Fibroblast of skin of scalp (primary cell): ENCODE data around the gene RABGGTA.

Source experiments
- DNase-seq: peaks from one replicate; pipeline ENCODE4 v3.0.0-alpha.2; 2013

RABGGTA gene

GRCh38 chr14:24278424-24278823 is 7.0 kb upstream of the RABGGTA start:
- no peak for DNase-seq

GRCh38 chr14:24277606-24278321 is 6.4 kb upstream of the RABGGTA start:
- no peak for DNase-seq

DNA sequence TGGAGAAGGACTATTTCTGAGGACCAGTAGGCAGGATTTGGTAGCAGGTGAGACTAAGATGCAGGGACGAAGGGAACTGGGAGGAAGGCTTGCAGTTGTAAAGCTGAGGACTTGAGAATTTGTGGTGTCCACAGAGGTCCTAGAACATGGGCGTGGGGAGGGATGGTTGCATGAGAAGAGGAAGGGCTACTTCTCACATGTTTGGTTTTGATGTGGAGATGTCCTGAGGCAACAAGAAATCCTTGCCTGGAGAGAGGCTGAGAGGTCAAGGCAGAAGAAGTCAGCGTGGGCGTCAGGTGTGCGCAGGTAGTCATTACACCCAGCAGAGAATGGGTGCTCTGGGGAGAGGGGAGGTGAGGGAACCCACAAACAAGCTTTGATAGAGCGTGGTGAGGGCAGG is 5.7 kb upstream of the RABGGTA start:
- no peak for DNase-seq

DNA sequence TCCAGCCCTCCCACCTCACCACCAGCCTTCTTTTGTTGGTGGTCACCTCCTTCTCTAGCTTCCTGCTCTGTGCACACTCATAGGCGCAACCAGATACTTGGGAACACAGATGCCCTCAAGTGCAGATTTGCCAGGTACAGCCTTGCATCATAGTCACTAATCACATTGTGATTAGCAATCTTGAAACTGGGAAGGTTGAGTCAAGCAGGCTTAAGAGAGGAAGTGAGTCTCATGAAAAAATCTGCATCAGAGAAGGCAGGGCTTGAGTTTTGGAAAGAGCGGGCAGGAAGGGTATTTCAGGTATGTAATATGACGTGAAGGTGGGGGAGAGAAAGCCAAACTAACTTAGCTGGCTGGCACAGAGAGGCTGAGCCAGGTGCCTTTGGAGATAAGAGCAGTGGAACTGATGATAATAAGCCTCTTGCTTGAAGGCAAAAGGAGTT is 2.7 kb upstream of the RABGGTA start:
- DNase-seq, result no peak

- no peak for DNase-seq
Observed at GRCh38 chr14:24273422-24273998, 2.1 kb upstream of the RABGGTA start.

- DNase-seq, result no peak
Observed at GRCh38 chr14:24272467-24272866, 1.1 kb upstream of the RABGGTA start.

DNA sequence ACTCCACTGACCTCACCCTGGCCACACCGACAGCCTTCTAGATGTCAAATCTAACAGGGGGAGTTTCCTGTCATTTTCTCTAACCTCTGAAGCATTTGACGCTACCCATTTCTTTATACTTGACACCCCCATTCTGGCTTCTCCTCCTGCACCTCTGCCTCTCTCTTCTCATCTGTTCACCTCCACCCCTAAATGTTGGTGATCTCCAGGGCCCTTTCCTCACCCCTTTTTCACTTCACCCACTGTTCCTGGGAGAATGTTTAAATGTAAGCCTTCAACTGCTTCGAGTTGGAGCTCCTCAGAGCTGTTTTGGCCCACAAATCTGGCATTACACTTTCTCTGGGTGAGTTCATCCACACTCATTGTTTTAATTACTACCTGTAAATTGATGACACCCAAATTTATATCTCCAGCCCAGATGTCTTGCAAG is 452 bp upstream of the RABGGTA start:
- DNase-seq, result no peak

DNA sequence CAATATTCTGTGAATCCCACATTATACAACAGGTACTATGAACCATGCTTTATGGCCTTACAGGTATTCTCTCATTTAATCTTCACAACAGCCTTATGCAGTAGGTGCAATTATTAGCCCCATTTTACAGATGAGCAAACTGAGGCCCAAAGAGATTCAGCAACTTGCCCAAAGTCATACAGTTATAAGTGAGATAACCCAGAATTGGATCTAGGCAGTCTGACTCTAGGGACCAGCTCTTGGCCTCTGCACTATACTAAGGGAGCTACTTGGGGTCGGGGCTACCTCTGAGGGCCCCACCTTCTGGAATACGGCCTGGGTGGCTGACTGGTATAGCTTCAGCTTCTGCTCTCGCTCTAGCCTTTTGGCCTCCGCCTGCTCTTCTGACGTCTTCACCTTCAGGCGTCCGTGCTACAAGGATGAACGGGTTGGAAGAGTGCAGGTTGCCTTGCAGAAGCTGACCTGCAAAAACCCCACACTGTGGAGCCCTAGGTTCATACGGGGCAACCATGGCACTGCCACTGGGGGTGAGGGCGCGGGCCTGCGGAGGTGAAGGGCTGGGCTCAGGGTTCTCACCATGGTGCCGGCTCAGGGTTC is 762 bp downstream of the RABGGTA start:
- no peak for DNase-seq

- DNase-seq, result no peak
Observed at GRCh38 chr14:24269910-24270536, 1.4 kb downstream of the RABGGTA start.

DNA sequence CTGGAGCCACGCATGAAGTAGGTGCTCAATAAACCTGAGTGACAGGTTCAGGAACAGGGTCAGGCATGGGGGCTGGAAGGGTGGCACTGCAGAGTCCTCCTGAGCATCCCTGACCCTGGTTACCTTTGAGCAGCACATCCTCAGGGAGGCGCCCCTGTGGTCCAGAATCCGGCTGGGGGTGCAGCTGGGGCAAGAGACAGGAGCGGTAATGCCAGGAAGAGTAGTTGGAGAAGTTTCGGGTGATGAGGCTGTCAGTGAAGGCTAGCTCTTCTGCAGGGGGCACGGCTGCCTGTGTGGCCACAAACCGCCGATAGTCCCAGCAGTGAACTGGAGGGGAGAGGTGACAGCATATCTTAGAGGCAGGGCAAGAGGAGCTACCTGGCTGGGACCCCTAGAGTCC is 2.0 kb downstream of the RABGGTA start:
- DNase-seq, result no peak

DNA sequence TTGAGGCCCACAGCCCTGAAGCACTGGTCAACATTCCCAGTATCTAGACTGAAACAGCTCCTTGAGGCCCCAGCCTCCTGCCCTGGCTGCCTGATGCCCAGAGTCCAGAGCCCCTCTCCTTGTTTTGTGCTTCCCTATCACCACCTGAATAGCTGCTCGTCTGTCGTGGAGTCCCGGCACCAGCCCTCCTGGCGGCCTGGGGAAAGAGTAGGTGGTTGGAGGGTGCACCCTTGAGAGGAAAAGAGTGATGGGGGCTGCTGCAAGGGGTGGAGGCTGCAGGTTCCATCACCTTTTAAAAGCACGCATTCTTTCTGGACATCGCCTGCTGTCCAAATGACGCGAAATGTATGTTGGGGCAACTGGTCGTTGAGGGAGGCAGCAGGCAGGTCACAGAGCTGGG is 3.2 kb downstream of the RABGGTA start:
- no peak for DNase-seq

- DNase-seq, result no peak
Observed at GRCh38 chr14:24267516-24267915, 3.9 kb downstream of the RABGGTA start.

GRCh38 chr14:24266344-24267244 is 4.8 kb downstream of the RABGGTA start:
- DNase-seq, result no peak

DNA sequence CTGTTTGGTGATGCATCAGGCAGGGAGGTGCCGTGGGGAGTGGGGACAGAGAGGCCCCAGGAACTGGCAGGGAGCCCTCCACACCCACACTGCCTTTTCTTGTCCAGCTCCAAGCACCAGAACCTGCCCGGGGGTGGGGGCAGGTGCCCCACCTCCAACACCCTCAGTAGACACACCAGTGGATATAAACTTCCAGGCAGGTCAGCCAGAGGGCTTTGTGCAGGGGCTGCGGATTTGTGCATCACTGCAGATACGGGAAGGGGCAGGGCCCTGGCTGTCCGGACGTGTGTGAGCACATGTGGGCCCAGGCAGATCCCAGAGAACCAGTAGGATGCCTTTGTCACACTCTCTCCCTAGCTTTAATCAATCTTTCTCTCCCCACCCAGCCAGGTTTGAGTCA is 7.1 kb downstream of the RABGGTA start:
- no peak for DNase-seq

DNA sequence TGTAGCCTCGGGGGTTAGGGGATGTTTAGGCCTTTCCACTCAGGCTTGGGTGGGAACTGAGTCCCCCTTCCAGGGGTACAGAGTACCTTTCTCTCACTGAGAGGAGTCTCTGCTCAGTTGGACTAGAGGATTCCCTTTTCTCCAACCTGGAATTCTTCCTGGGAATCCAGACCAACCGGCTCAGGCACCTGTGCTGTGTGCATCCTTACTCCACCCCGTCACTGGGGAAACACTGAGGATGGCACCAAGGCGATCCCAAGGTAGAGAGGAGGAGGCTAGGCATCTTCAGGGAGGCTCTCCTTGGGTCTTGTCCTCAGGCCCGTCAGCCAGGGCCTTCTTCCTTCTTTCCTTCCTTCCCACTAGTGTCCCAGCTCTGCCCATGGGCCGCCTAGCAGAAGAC is 7.5 kb downstream of the RABGGTA start:
- no peak for DNase-seq

GRCh38 chr14:24262821-24263733 is 8.3 kb downstream of the RABGGTA start, which contains the start of gene TGM1:
TSS of gene TGM1 (minus strand) at chr14:24263177. CDS start at chr14:24262352, 825 bp downstream.
- DNase-seq, result no peak

DNA sequence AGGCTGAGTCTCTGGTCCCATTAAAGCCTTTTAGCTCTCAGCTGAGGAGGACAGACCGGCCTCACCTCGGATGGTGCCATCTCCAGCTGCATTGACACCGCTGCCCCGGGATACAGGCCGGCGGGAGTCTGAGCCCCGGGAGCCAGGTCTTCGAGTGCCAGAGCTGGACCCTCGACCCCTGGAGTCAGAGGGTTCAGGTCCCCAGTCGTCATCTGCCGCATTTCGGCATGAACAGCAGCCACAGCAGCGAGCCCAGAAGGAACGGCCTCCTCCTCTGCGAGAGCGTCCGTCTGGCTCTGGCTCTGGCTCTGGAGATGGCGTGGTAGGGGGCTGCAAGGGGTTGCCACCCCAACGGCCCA is 9.4 kb downstream of the RABGGTA start:
- DNase-seq, result no peak

GRCh38 chr14:24261256-24261968 is 10.0 kb downstream of the RABGGTA start:
- no peak for DNase-seq

DNA sequence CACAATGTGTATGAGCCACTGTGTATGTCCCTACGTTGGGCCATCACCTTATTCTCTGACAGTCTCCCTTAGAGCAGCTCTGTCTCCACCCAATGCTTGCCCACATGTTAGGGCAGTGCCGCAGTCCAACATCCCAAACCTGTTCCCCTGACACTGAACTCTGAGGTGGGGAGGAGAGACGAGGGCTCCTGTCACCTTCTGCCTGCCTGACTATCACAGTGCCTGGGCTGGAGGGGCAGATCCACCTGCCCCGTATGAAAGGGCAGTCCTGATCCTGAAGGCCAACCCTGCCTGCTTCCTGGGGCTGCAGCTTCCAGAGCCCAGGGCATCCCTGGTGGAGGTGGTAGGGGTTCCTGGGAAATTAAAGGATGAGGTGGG is 10.6 kb downstream of the RABGGTA start:
- DNase-seq, result no peak

- no peak for DNase-seq
Observed at GRCh38 chr14:24260026-24260779, 11.2 kb downstream of the RABGGTA start.
